ENCODE data around the gene RFX7. TPM values are rescaled to one million over a fixed set of nuclear protein-coding genes. Genes with fewer than 3 reads are reported as not detected.

RFX7 gene
- total RNA-seq, 2 donors from 2014 or later: 24.5 to 26.8 TPM

- H3K4me3 Mint-ChIP-seq: no peak overlapping the region
- H3K27me3 Mint-ChIP-seq: peaks cover 7% of the 10 kb centered on the region
- no peak overlapping the region for H3K27ac Mint-ChIP-seq
- DNase-seq (no peak), ATAC-seq (no peak)
- no peaks in the 10 kb centered on the region for H3K9me3 ChIP-seq (ENCODE audit: control insufficient read depth, low read length, poor library complexity, severe bottlenecking)
- no peaks in the 10 kb centered on the region for H3K4me1 Mint-ChIP-seq
- no peaks in the 10 kb centered on the region for H3K36me3 Mint-ChIP-seq (ENCODE audit: low read depth)
These were observed 179.5 kb downstream of the RFX7 start for GRCh38 chr15:56064152-56064551.

DNA sequence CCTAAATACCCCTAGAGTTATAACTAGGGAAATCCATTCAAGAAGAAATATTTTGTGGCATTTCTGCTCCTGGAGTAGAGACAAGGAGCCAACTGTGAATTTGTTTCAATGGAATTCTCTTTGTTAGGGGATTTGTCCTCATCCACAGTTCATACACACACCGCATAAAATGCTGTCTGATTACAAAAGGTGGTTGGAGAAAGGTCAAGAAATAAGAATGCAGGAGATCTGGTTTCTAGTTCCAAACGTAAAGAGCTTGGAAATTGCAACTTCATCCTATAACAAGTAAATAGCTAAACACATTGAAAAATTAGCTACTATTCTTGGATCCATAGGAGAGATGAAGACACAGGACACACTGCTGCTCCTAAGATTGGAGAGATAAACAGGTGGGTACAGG is 184.0 kb downstream of the RFX7 start:
- no peaks in the 10 kb centered on the region for H3K9me3 ChIP-seq (ENCODE audit: control insufficient read depth, low read length, poor library complexity, severe bottlenecking)
- H3K27ac Mint-ChIP-seq: no peak overlapping the region
- ATAC-seq (no peak), DNase-seq (no peak)
- H3K36me3 Mint-ChIP-seq (ENCODE audit: low read depth): no peaks in the 10 kb centered on the region
- H3K27me3 Mint-ChIP-seq: peaks cover 7% of the 10 kb centered on the region
- H3K4me3 Mint-ChIP-seq: no peak overlapping the region
- H3K4me1 Mint-ChIP-seq: no peaks in the 10 kb centered on the region

DNA sequence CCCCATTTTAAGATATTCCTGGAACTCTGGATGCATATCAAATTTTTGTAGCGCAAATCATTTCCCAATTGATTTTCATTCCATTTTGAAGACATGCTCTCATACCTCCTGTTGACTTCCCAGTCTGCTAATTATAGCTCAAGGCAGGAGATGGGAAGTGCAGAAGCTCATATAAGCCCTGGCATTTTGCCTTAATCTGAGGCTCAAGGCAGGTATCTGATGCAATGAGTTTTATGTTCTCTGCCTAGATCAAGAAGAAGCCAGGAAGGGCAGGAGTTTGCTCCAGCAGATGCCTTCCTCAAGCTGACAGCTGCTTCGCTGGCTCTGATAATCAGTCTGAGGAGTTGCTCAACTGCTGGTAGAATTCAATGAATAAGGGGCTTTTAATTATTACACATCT is 184.7 kb downstream of the RFX7 start:
- Mint-ChIP-seq H3K4me3 (no peak overlapping the region), H3K4me1 (no peaks in the 10 kb centered on the region), H3K27me3 (peaks cover 7% of the 10 kb centered on the region), H3K27ac (no peak overlapping the region), H3K36me3 (ENCODE audit: low read depth) (no peaks in the 10 kb centered on the region)
- no peaks in the 10 kb centered on the region for H3K9me3 ChIP-seq (ENCODE audit: control insufficient read depth, low read length, poor library complexity, severe bottlenecking)
- ATAC-seq (no peak), DNase-seq (no peak)

DNA sequence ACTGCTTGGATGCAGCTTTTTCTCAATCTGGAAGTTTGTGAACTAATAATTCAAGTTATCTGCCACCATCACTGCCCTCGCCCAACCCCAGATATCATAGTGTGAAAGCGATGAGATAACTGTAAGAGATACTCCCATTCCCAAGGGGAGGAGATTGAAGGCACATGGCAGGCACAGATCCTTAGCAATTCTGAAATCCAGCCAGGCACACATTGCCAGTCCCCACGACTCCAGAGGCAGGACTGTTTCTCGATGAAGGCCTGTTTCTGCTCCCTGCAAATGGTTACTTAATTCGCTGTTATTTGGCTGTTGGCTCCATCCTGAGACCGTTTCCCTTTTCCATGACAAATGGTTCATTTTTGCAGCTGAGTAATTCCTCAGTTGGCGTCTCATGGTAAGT is 187.1 kb downstream of the RFX7 start:
- DNase-seq (no peak), ATAC-seq (no peak)
- peaks cover 7% of the 10 kb centered on the region for H3K27me3 Mint-ChIP-seq
- no peaks in the 10 kb centered on the region for H3K36me3 Mint-ChIP-seq (ENCODE audit: low read depth)
- peaks cover 4% of the 10 kb centered on the region for H3K4me1 Mint-ChIP-seq
- H3K27ac Mint-ChIP-seq: no peak overlapping the region
- H3K9me3 ChIP-seq (ENCODE audit: control insufficient read depth, low read length, poor library complexity, severe bottlenecking): no peaks in the 10 kb centered on the region
- H3K4me3 Mint-ChIP-seq: no peak overlapping the region

- H3K9me3 ChIP-seq (ENCODE audit: control insufficient read depth, low read length, poor library complexity, severe bottlenecking): no peaks in the 10 kb centered on the region
- peak overlapping the region; percentile 3 for H3K27ac Mint-ChIP-seq
- H3K36me3 Mint-ChIP-seq (ENCODE audit: low read depth): no peaks in the 10 kb centered on the region
- H3K4me3 Mint-ChIP-seq: no peak overlapping the region
- H3K4me1 Mint-ChIP-seq: peaks cover 4% of the 10 kb centered on the region
- ATAC-seq (no peak), DNase-seq (no peak)
- no peaks in the 10 kb centered on the region for H3K27me3 Mint-ChIP-seq
These were observed 190.7 kb downstream of the RFX7 start for GRCh38 chr15:56053046-56053400.

- DNase-seq (no peak), ATAC-seq (peak; percentile 78)
- Mint-ChIP-seq H3K27ac (peak overlapping the region; percentile 3), H3K4me1 (peaks cover 4% of the 10 kb centered on the region), H3K27me3 (no peaks in the 10 kb centered on the region), H3K36me3 (ENCODE audit: low read depth) (no peaks in the 10 kb centered on the region), H3K4me3 (no peak overlapping the region)
- no peaks in the 10 kb centered on the region for H3K9me3 ChIP-seq (ENCODE audit: control insufficient read depth, low read length, poor library complexity, severe bottlenecking)
These were observed 191.2 kb downstream of the RFX7 start for GRCh38 chr15:56052395-56053045.

DNA sequence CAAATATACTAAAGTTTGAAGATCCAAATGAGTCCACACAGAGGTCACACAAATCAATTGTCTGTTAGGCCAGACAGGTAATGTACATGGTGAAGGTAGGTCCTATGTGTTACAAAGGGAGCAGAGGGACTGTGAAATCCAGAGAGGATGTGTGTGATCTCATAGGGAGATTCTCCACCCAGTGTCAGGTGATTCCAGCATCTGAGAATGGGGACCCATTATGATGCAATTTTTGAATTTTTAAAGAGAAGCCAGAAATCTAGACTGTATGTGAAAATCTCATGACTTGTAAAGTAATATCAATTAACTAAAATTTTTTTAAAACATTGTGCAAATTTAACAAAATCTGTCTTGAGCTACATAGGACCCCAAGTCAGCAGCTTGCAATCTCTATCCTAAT is 192.0 kb downstream of the RFX7 start:
- DNase-seq: no peak
- H3K36me3 Mint-ChIP-seq (ENCODE audit: low read depth): no peaks in the 10 kb centered on the region
- no peak overlapping the region for H3K27ac Mint-ChIP-seq
- peaks cover 4% of the 10 kb centered on the region for H3K4me1 Mint-ChIP-seq
- no peaks in the 10 kb centered on the region for H3K9me3 ChIP-seq (ENCODE audit: control insufficient read depth, low read length, poor library complexity, severe bottlenecking)
- no peak overlapping the region for H3K4me3 Mint-ChIP-seq
- ATAC-seq: no peak
- H3K27me3 Mint-ChIP-seq: no peaks in the 10 kb centered on the region

GRCh38 chr15:56049577-56049976 is 194.1 kb downstream of the RFX7 start:
- no peaks in the 10 kb centered on the region for H3K36me3 Mint-ChIP-seq (ENCODE audit: low read depth)

DNA sequence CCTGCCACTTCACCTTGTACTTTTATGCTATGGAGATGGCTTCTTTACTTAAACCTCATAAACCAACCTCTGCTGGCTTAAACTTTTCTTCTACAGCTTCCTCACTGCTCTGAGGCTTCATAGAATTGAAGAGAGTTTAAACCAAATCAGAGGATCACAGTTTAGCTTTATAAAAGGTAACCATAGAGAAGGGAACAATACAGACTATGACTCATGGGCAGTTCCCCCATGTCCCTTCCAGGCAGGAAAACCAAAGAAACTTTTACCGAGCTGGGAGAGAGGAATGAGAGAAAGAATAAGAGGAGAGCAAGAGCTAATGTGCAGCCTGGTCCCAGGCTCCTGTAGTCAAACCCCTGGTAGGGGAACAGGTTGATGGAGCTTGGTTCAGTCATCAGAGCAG is 196.3 kb downstream of the RFX7 start:
- Mint-ChIP-seq H3K4me3 (no peak overlapping the region), H3K36me3 (ENCODE audit: low read depth) (peaks cover 4% of the 10 kb centered on the region), H3K4me1 (peaks cover 16% of the 10 kb centered on the region), H3K27ac (no peak overlapping the region), H3K27me3 (no peaks in the 10 kb centered on the region)
- no peak for ATAC-seq
- H3K9me3 ChIP-seq (ENCODE audit: control insufficient read depth, low read length, poor library complexity, severe bottlenecking): no peaks in the 10 kb centered on the region
- DNase-seq: no peak

More at GRCh38 chr15:56049577-56049976, 194.1 kb downstream of the RFX7 start:
- ATAC-seq: no peak
- no peak for DNase-seq
- H3K27me3 Mint-ChIP-seq: no peaks in the 10 kb centered on the region
- peak overlapping the region; percentile 28 for H3K4me3 Mint-ChIP-seq
- H3K27ac Mint-ChIP-seq: no peak overlapping the region
- no peaks in the 10 kb centered on the region for H3K9me3 ChIP-seq (ENCODE audit: control insufficient read depth, low read length, poor library complexity, severe bottlenecking)
- H3K4me1 Mint-ChIP-seq: peaks cover 4% of the 10 kb centered on the region

DNA sequence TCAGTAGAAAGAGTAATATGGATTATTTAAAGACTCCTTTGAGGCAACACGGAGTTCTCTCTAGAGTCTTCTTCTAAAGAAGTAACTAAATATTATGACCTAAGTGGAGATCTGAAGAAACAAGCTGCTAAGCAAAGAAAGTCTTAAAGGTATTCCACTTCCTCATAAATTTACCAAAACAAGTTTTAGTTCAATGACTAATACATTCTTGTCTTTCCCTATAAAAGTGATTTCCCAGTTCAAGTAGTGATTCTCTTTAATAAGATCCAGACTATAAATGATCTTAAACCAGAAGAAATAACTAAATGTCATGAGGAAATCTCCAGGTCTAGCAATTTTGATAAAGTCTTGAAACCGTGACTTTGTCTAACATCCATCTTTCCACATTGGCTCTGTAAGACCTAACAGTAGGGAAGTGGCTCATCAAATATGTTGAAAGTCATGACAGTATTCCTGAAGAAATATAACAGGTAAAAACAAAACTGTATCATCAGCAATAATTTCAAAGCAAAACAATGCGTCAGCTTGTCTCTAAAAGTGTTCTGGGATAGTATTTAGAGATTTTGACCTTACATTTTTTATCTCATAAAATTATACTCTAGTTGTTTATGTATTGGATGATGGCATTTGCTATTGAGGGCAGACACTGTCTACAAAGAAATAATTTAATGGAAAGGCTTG is 198.5 kb downstream of the RFX7 start:
- Mint-ChIP-seq H3K27ac (no peak overlapping the region), H3K4me3 (no peak overlapping the region), H3K36me3 (ENCODE audit: low read depth) (peaks cover 4% of the 10 kb centered on the region), H3K4me1 (peaks cover 21% of the 10 kb centered on the region), H3K27me3 (no peaks in the 10 kb centered on the region)
- no peaks in the 10 kb centered on the region for H3K9me3 ChIP-seq (ENCODE audit: control insufficient read depth, low read length, poor library complexity, severe bottlenecking)
- DNase-seq (no peak), ATAC-seq (no peak)

GRCh38 chr15:56042982-56043980 is 200.4 kb downstream of the RFX7 start:
- peak; percentile 82 for ATAC-seq
- Mint-ChIP-seq H3K27me3 (no peaks in the 10 kb centered on the region), H3K27ac (peak overlapping the region; percentile 99), H3K4me1 (peaks cover 27% of the 10 kb centered on the region), H3K4me3 (peak overlapping the region; percentile 89), H3K36me3 (ENCODE audit: low read depth) (peaks cover 4% of the 10 kb centered on the region)
- DNase-seq: peak in 2 of 3 donors; percentile 24 to 32
- peaks cover 2% of the 10 kb centered on the region for H3K9me3 ChIP-seq (ENCODE audit: control insufficient read depth, low read length, poor library complexity, severe bottlenecking)

DNA sequence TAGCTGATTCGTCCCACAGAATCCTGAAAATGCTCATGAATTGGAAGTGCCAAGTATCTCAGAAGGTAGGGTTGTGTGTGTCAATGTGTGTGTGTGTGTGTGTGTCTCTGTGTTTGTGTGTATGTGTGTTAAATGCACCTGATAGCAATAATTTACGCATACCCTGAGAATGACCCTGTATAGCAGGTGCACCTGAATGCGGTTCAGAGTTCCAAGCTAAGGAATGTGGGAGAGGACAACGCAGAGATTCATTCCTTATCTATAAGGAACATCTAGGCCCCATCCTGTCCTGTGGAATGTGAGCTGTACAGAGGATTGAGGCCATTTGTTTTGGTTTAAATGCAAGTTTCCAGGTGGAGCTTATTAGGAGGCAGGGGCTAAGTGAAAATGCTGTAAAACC is 201.2 kb downstream of the RFX7 start:
- H3K9me3 ChIP-seq (ENCODE audit: control insufficient read depth, low read length, poor library complexity, severe bottlenecking): peaks cover 2% of the 10 kb centered on the region
- Mint-ChIP-seq H3K36me3 (ENCODE audit: low read depth) (peaks cover 4% of the 10 kb centered on the region), H3K27ac (peak overlapping the region; percentile 99), H3K4me3 (peak overlapping the region; percentile 89), H3K27me3 (no peaks in the 10 kb centered on the region), H3K4me1 (peaks cover 27% of the 10 kb centered on the region)
- DNase-seq (no peak), ATAC-seq (no peak)

- peak overlapping the region; percentile 99 for H3K27ac Mint-ChIP-seq
- H3K4me3 Mint-ChIP-seq: peak overlapping the region; percentile 89
- H3K36me3 Mint-ChIP-seq (ENCODE audit: low read depth): peaks cover 4% of the 10 kb centered on the region
- peaks cover 27% of the 10 kb centered on the region for H3K4me1 Mint-ChIP-seq
- H3K27me3 Mint-ChIP-seq: no peaks in the 10 kb centered on the region
- H3K9me3 ChIP-seq (ENCODE audit: control insufficient read depth, low read length, poor library complexity, severe bottlenecking): peaks cover 2% of the 10 kb centered on the region
- DNase-seq (no peak), ATAC-seq (no peak)
These were observed 201.6 kb downstream of the RFX7 start for GRCh38 chr15:56042031-56042430.

Data from T-helper 17 cell (primary cell).